ENCODE results near the gene PCBD2.
"Not testable (repeated sequence)": the region's sequence is repeated elsewhere in the genome, so short reads cannot be mapped to it uniquely, and the experiment has no call there.

Gene PCBD2

GRCh38 chr5:134979416-134979815 is 74.5 kb downstream of the PCBD2 start:
- no peak for DNase-seq (ENCODE audit: extremely low spot score)
- TF ChIP-seq CTCF (IDR thresholded peaks at IDR 0.05; ENCODE audit: control extremely low read depth, extremely low read depth, low read depth, missing control alignments), result no peak
- ChIA-PET POLR2A (no interaction called here), CTCF (no interaction called here)

GRCh38 chr5:134982230-134982629 is 77.3 kb downstream of the PCBD2 start:
- no peak for TF ChIP-seq CTCF (IDR thresholded peaks at IDR 0.05; ENCODE audit: control extremely low read depth, extremely low read depth, low read depth, missing control alignments)
- ChIA-PET CTCF (no interaction called here), POLR2A (no interaction called here)
- DNase-seq (ENCODE audit: extremely low spot score), result no peak

GRCh38 chr5:134989266-134989830 is 84.4 kb downstream of the PCBD2 start:
- CTCF ChIA-PET, result no interaction called here
- POLR2A ChIA-PET, result no interaction called here
- no peak for TF ChIP-seq CTCF (IDR thresholded peaks at IDR 0.05; ENCODE audit: control extremely low read depth, extremely low read depth, low read depth, missing control alignments)
- no peak for DNase-seq (ENCODE audit: extremely low spot score)

- POLR2A ChIA-PET; CTCF ChIA-PET; DNase-seq (ENCODE audit: extremely low spot score): not testable (repeated sequence)
Measured at GRCh38 chr5:134990183-134990582, 85.3 kb downstream of the PCBD2 start.

GRCh38 chr5:134992148-134992547 is 87.2 kb downstream of the PCBD2 start:
- CTCF ChIA-PET, result no interaction called here
- no peak for DNase-seq (ENCODE audit: extremely low spot score)
- POLR2A ChIA-PET, result no interaction called here
- TF ChIP-seq CTCF (IDR thresholded peaks at IDR 0.05; ENCODE audit: control extremely low read depth, extremely low read depth, low read depth, missing control alignments), result no peak

- no peak for TF ChIP-seq CTCF (IDR thresholded peaks at IDR 0.05; ENCODE audit: control extremely low read depth, extremely low read depth, low read depth, missing control alignments)
- CTCF ChIA-PET, result no interaction called here
- POLR2A ChIA-PET, result no interaction called here
- DNase-seq (ENCODE audit: extremely low spot score), result no peak
Measured at GRCh38 chr5:134993161-134993560, 88.2 kb downstream of the PCBD2 start.

- DNase-seq (ENCODE audit: extremely low spot score), result no peak
- ChIA-PET CTCF (no interaction called here), POLR2A (no interaction called here)
- TF ChIP-seq CTCF (IDR thresholded peaks at IDR 0.05; ENCODE audit: control extremely low read depth, extremely low read depth, low read depth, missing control alignments), result no peak
Measured at GRCh38 chr5:134994560-134995156, 89.7 kb downstream of the PCBD2 start.

Data from GM10248 (cell line).